Right ventricle myocardium inferior (tissue), 1 donor: ENCODE results near the gene GPR82. TPM values are rescaled to one million over a fixed set of nuclear protein-coding genes. Genes with fewer than 3 reads are reported as not detected.

Experiments
- ATAC-seq: fragments of 200-7000 bp; cut with Tn5 transposase; one replicate; pipeline ENCODE4 v1.9.1; 2020; ENCODE audit warnings: mild to moderate bottlenecking, moderate library complexity
- DNase-seq: peaks from one replicate; pipeline ENCODE4 v3.0.0; 2021; ENCODE audit errors: missing footprints
- intact Hi-C: fragments of 100-400 bp; cut with DNase I; formaldehyde crosslinking; loops from one replicate; pipeline ENCODE4 v1.11.0; 2022
- total RNA-seq: library from RNA; stranded (reverse); fragmentation: NEBNext Ultra II Directional; extraction: Animal tissue kit (Norgen Biotek cat#: 25700); gene quantifications from one replicate; pipeline ENCODE4 v1.2.1, GENCODE V29; 2021
- donor health status: DM: no; HTN: yes; CAD: no; lungs with severe emphysema.

GPR82 gene
- total RNA-seq, 1 donor from 2014 or later = 0.22 TPM

- ATAC-seq (no peak), DNase-seq (no peak)
- intact Hi-C loops = no loop called here
Measured at GRCh38 chrX:41779030-41779564, 55.1 kb downstream of the GPR82 start.

Other genes starting within 250 kb of the GPR82 start
- gene GPR34, start 35.2 kb upstream of the GPR82 start, total RNA-seq = 10.0 TPM
- 16.6 TPM for gene CASK, start 199.4 kb downstream of the GPR82 start, total RNA-seq